H1 (cell line): ENCODE data around the gene RAB3C. TPM values are rescaled to one million over a fixed set of nuclear protein-coding genes. Genes with fewer than 3 reads are reported as not detected.

Experiments used
- CTCF ChIA-PET: fragments of 300-600 bp; sonication (Branson Sonifier 250); formaldehyde crosslinking; loops from one replicate; lab custom pipeline; 2021; ENCODE audit not compliant: partially characterized antibody; lab: Charles Lee
- POLR2A ChIA-PET: fragments of 300-600 bp; sonication (Branson Sonifier 250); formaldehyde crosslinking; loops from one replicate; lab custom pipeline; 2021; ENCODE audit warnings: inconsistent platforms; ENCODE audit not compliant: partially characterized antibody; lab: Charles Lee
- DNase-seq, 2 experiments: peaks; one replicate each; pipeline versions ENCODE4 v3.0.0 to v3.0.0-alpha.2; 2010 to 2022; ENCODE audit warnings: low spot score in 2 of 2, low read depth in 1 of 2, mixed read lengths in 1 of 2
- FAIRE-seq: peaks from 2 replicates; lab custom pipeline; 2011; peaks lifted over from hg19 to GRCh38; lab: Jason Lieb, UNC
- H2AFZ ChIP-seq: 2 replicates; pipeline ENCODE4 v1.8.1; 2012; ENCODE audit warnings: low read length, inconsistent platforms
- H2AK5ac ChIP-seq: 2 replicates; pipeline ENCODE4 v1.6.1; 2013; ENCODE audit warnings: low read depth, low read length
- H2BK120ac ChIP-seq: replicated peaks from 2 replicates; pipeline ENCODE3; 2013; ENCODE audit warnings: low read depth, low read length, inconsistent platforms
- H2BK12ac ChIP-seq: 2 replicates; pipeline ENCODE4 v1.6.1; 2013; ENCODE audit warnings: low read depth, low read length
- H2BK15ac ChIP-seq: 2 replicates; pipeline ENCODE4 v1.6.1; 2013; ENCODE audit warnings: low read length
- H2BK20ac ChIP-seq: 2 replicates; pipeline ENCODE4 v1.6.1; 2013; ENCODE audit warnings: low read length
- H2BK5ac ChIP-seq: 2 replicates; pipeline ENCODE4 v1.6.1; 2013; ENCODE audit warnings: low read depth, low read length
- H3K14ac ChIP-seq: 2 replicates; pipeline ENCODE4 v1.6.1; 2013; ENCODE audit warnings: inconsistent platforms; ENCODE audit not compliant: insufficient read length
- H3K18ac ChIP-seq: 2 replicates; pipeline ENCODE4 v1.6.1; 2013; ENCODE audit warnings: low read length; ENCODE audit errors: extremely low read depth
- H3K23ac ChIP-seq: 2 replicates; pipeline ENCODE4 v1.6.1; 2013; ENCODE audit warnings: inconsistent platforms; ENCODE audit not compliant: insufficient read length
- H3K23me2 ChIP-seq: 2 replicates; pipeline ENCODE4 v1.6.1; 2013; ENCODE audit warnings: low read depth, low read length
- H3K27ac ChIP-seq: 2 replicates; pipeline ENCODE4 v1.6.1; 2011; ENCODE audit warnings: low read depth, low read length, inconsistent platforms
- H3K27me3 ChIP-seq, 4 experiments: replicated peaks in 1 of 4; 1 replicate in 1 of 4; 2 replicates in 3 of 4; pipeline versions ENCODE4 v1.6.1 to v1.8.1; 2011 to 2013; ENCODE audit warnings: low read length in 3 of 4, mild to moderate bottlenecking in 3 of 4, inconsistent platforms in 2 of 4, mixed read lengths in 2 of 4, moderate library complexity in 1 of 4; ENCODE audit not compliant: control insufficient read depth in 3 of 4, insufficient read depth in 3 of 4; ENCODE audit errors: extremely low read depth in 1 of 4
- H3K36me3 ChIP-seq, 4 experiments: 2 replicates each; pipeline versions ENCODE4 v1.6.1 to v1.8.1; 2011 to 2013; ENCODE audit warnings: mild to moderate bottlenecking in 4 of 4, low read length in 3 of 4, moderate library complexity in 2 of 4, control low read depth in 1 of 4, inconsistent platforms in 1 of 4; ENCODE audit not compliant: insufficient read depth in 4 of 4, control insufficient read depth in 2 of 4
- H3K4ac ChIP-seq: replicated peaks from 2 replicates; pipeline ENCODE3; 2013; ENCODE audit warnings: low read length, low read depth, mixed read lengths, inconsistent platforms; ENCODE audit not compliant: insufficient read length
- H3K4me1 ChIP-seq, 4 experiments: replicated peaks in 1 of 4; 1 replicate in 1 of 4; 2 replicates in 3 of 4; pipeline versions ENCODE4 v1.6.1 to v1.8.1; 2011 to 2013; ENCODE audit warnings: low read length in 3 of 4, inconsistent platforms in 2 of 4, mixed read lengths in 1 of 4; ENCODE audit not compliant: insufficient read depth in 4 of 4, control insufficient read depth in 3 of 4
- H3K4me2 ChIP-seq, 2 experiments: 2 replicates each; pipeline versions ENCODE4 v1.6.1 to v1.8.1; 2011 to 2013; ENCODE audit warnings: low read depth in 2 of 2, low read length in 2 of 2, control low read depth in 1 of 2, inconsistent platforms in 1 of 2, mild to moderate bottlenecking in 1 of 2; ENCODE audit not compliant: insufficient read depth in 1 of 2
- H3K4me3 ChIP-seq, 4 experiments: fragments of 200-600, 300-600 bp in 1 of 4; sonication (generic), shearing (Covaris generic), sonication (Bioruptor Twin) in 1 of 4; 2 replicates each; pipeline versions ENCODE4 v1.5.1 to v1.8.1; 2011 to 2016; ENCODE audit warnings: low read length in 4 of 4, low read depth in 3 of 4, control low read depth in 2 of 4, inconsistent platforms in 2 of 4, mild to moderate bottlenecking in 2 of 4, mixed read lengths in 1 of 4, moderate library complexity in 1 of 4; ENCODE audit not compliant: insufficient read depth in 2 of 4; ENCODE audit errors: extremely low read depth in 1 of 4
- H3K56ac ChIP-seq: replicated peaks from 2 replicates; pipeline ENCODE3; 2013; ENCODE audit warnings: low read depth, mild to moderate bottlenecking, mixed read lengths, low read length, inconsistent platforms; ENCODE audit not compliant: insufficient read length
- H3K79me1 ChIP-seq: 2 replicates; pipeline ENCODE4 v1.6.1; 2013; ENCODE audit warnings: low read depth, low read length, control low read depth
- H3K79me2 ChIP-seq, 2 experiments: 2 replicates each; pipeline versions ENCODE4 v1.6.1 to v1.8.1; 2012 to 2013; ENCODE audit warnings: low read length in 2 of 2, mild to moderate bottlenecking in 2 of 2, inconsistent platforms in 1 of 2; ENCODE audit not compliant: insufficient read depth in 2 of 2, control insufficient read depth in 1 of 2
- H3K9ac ChIP-seq, 4 experiments: replicated peaks in 1 of 4; 1 replicate in 1 of 4; 2 replicates in 3 of 4; pipeline versions ENCODE4 v1.6.1 to v1.8.1; 2011 to 2013; ENCODE audit warnings: low read depth in 3 of 4, low read length in 3 of 4, control low read depth in 2 of 4, mild to moderate bottlenecking in 2 of 4, moderate library complexity in 2 of 4, inconsistent platforms in 1 of 4; ENCODE audit errors: extremely low read depth in 1 of 4
- H3K9me3 ChIP-seq, 2 experiments: 2 replicates each; pipeline versions ENCODE4 v1.6.1 to v1.8.1; 2012 to 2013; ENCODE audit warnings: mild to moderate bottlenecking in 2 of 2, moderate library complexity in 2 of 2, control low read depth in 1 of 2, inconsistent platforms in 1 of 2, low read depth in 1 of 2, low read length in 1 of 2, mixed read lengths in 1 of 2; ENCODE audit not compliant: insufficient read depth in 2 of 2
- H4K20me1 ChIP-seq, 2 experiments: replicated peaks in 1 of 2; 2 replicates each; pipeline versions ENCODE3 to v1.8.1; 2011 to 2013; ENCODE audit warnings: inconsistent platforms in 2 of 2, low read length in 2 of 2, mild to moderate bottlenecking in 1 of 2; ENCODE audit not compliant: insufficient read depth in 2 of 2, control insufficient read depth in 1 of 2
- H4K5ac ChIP-seq: 2 replicates; pipeline ENCODE4 v1.6.1; 2013; ENCODE audit warnings: low read length, low read depth, mixed read lengths, inconsistent platforms; ENCODE audit not compliant: insufficient read length
- H4K8ac ChIP-seq: 2 replicates; pipeline ENCODE4 v1.8.0; 2013; ENCODE audit warnings: mild to moderate bottlenecking, moderate library complexity, low read length, inconsistent platforms; ENCODE audit not compliant: insufficient read depth; ENCODE audit errors: extremely low read depth
- H4K91ac ChIP-seq: replicated peaks from 2 replicates; pipeline ENCODE3; 2013; ENCODE audit warnings: low read length, mixed read lengths, inconsistent platforms; ENCODE audit not compliant: insufficient read length
- FOSL1 ChIP-seq: IDR thresholded peaks from 2 replicates; pipeline ENCODE4 v1.6.1; 2011; ENCODE audit warnings: mild to moderate bottlenecking, low read depth, low read length, moderate library complexity; ENCODE audit not compliant: insufficient read depth
- HDAC6 ChIP-seq: IDR thresholded peaks from one replicate; pipeline ENCODE4 v1.7.1; 2012; ENCODE audit warnings: low read depth, mild to moderate bottlenecking, inconsistent platforms, low read length, moderate library complexity
- JUND ChIP-seq: IDR thresholded peaks from 2 replicates; pipeline ENCODE4 v1.6.1; 2011; ENCODE audit warnings: mild to moderate bottlenecking, improper control_type of control experiment, low read length
- KDM1A ChIP-seq: fragments of 200-600, 300-600 bp; sonication (generic); IDR thresholded peaks from 2 replicates; pipeline ENCODE4 v1.7.1; 2016; ENCODE audit warnings: mild to moderate bottlenecking, low read length, borderline replicate concordance
- KDM4A ChIP-seq: IDR thresholded peaks from one replicate; pipeline ENCODE4 v1.7.1; 2012; ENCODE audit warnings: low read depth, mild to moderate bottlenecking, moderate library complexity, low read length, inconsistent platforms; ENCODE audit not compliant: severe bottlenecking
- RFX5 ChIP-seq: IDR thresholded peaks from 2 replicates; pipeline ENCODE4 v1.6.1; 2011; ENCODE audit warnings: low read depth, low read length, improper control_type of control experiment, borderline replicate concordance
- TAF7 ChIP-seq: optimal IDR thresholded peaks from 2 replicates; pipeline ENCODE3; 2011; ENCODE audit warnings: low read depth, mild to moderate bottlenecking, inconsistent platforms, low read length, moderate library complexity, borderline replicate concordance
- WGBS, 2 experiments: shearing (Covaris generic) in 1 of 2; methylation state at CpG; one replicate each; pipeline versions ENCODE4 v1.1.6 to v1.1.7; 2013 to 2015; ENCODE audit warnings: low lambda C conversion rate in 2 of 2, mixed read lengths in 2 of 2, inconsistent platforms in 1 of 2, low coverage in 1 of 2, missing lambda C conversion rate in 1 of 2; ENCODE audit not compliant: insufficient replicate concordance in 2 of 2, insufficient coverage in 1 of 2, insufficient read length in 1 of 2; ENCODE audit errors: extremely low coverage in 1 of 2, missing lambda C conversion rate in 1 of 2; 5-methylcytosine and 5-hydroxymethylcytosine counted together
- polyA plus RNA-seq, 7 experiments: library from polyadenylated mRNA; depleted of rRNA in 3 of 7; stranded (reverse) in 5 of 7; unstranded in 2 of 7; fragments of >200 nt in 5 of 7; fragments of 200-250 nt in 2 of 7; gene quantifications; 1 replicate in 5 of 7; 2 replicates in 1 of 7; 4 replicates in 1 of 7; pipeline versions ENCODE4 v1.2.1 to v1.2.3, GENCODE V29; 2011 to 2013; ENCODE audit warnings: missing spikeins in 2 of 7, mixed read lengths in 2 of 7
- total RNA-seq: library from RNA; stranded (reverse); fragmentation: NEBNext Ultra II Directional; extraction: Animal tissue kit (Norgen Biotek cat#: 25700); gene quantifications from 2 replicates; pipeline ENCODE4 v1.2.1, GENCODE V29; 2021

The RAB3C gene
- total and polyA plus RNA-seq, 2 of the 8 experiments (the other 6 are each of a cell fraction or from before 2014, with no cell fraction given) = 14.7 to 18.3 TPM

- Histone ChIP-seq H3K27ac (no peak overlapping the region), H3K4me3 (no peak overlapping the region), H3K18ac (no peak overlapping the region), H3K79me1 (no peaks in the 10 kb centered on the region), H3K36me3 (no peaks in the 10 kb centered on the region), H3K23me2 (no peaks in the 10 kb centered on the region), H2BK20ac (no peak overlapping the region), H3K23ac (no peak overlapping the region), H3K4me2 (no peak overlapping the region), H2BK12ac (no peak overlapping the region), H3K56ac (no peak overlapping the region), H3K9ac (no peak overlapping the region), H2BK5ac (no peak overlapping the region), H2BK15ac (no peak overlapping the region), H3K14ac (no peak overlapping the region), H3K79me2 (no peaks in the 10 kb centered on the region), H4K91ac (no peak overlapping the region), H3K4me1 (no peaks in the 10 kb centered on the region), H3K27me3 (no peaks in the 10 kb centered on the region), H2AFZ (no peak overlapping the region), H3K9me3 (no peaks in the 10 kb centered on the region), H4K20me1 (no peaks in the 10 kb centered on the region), H4K5ac (no peak overlapping the region), H4K8ac (no peak overlapping the region), H2AK5ac (no peak overlapping the region), H3K4ac (no peak overlapping the region), H2BK120ac (no peak overlapping the region)
- DNase-seq (no peak), FAIRE-seq (no peak)
- POLR2A ChIA-PET = no interaction called here
- WGBS, 2 experiments = 73% methylated on average over 2 of the region's 2 CpGs; no CpG with 5 or more reads in 1 of the 2 experiments
- CTCF ChIA-PET = interaction anchor here (0.5 to 3.6 kb wide), 7 partner anchors 11 to 361 kb away, joined by 3 to 16 read pairs (median 3); no protein-coding TSS in a partner anchor
- TF ChIP-seq KDM1A (no peak), HDAC6 (no peak), JUND (no peak), KDM4A (no peak), TAF7 (no peak), RFX5 (no peak), FOSL1 (no peak)
These were observed 274.7 kb downstream of the RAB3C start for GRCh38 chr5:58857609-58858008.
